SIG-M5 (cell line): ENCODE measurements around the gene ATP6V1D.
"Not testable (repeated sequence)": the region's sequence is repeated elsewhere in the genome, so short reads cannot be mapped to it uniquely, and the experiment has no call there.

ENCODE experiments used
- DNase-seq: peaks from one replicate; lab custom pipeline; 2025; lab: John Stamatoyannopoulos, UW

Gene ATP6V1D

DNA sequence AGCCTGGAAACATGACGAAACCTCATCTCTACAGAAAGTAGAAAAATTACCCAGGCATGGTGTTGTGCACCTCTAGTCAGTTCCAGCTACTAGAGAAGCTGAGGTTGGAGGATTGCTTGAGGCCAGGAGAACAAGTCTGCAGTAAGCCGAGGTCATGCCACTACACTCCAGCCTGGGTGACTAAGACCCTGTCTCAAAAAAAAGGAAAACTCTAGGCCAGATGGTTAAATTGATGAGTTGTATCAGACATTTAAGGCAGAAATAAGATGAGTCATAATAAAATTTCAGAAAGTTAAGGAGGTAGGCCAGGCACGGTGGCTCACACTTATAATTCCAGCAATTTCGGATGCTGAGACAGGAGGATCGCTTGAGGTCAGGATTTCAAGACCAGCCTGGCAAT is 11.2 kb upstream of the ATP6V1D start:
- DNase-seq, result no peak

DNA sequence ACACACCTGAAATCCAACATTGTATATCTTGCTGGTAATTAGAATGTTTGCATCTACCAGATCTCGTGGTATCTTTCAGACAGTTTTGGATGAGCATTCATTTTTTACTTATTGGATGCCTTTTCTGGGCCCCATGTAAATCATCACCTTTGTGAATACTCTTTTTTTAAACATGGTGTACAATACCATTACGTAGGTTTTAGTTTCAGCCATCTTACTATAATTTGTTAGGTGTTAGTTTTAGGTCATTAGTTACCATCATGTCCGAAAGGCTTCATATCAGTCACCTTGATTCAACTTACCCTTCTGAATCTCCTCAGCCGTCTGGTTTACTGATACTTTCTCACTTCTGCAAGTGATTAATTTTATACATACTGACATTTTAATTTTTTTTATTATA is 5.9 kb upstream of the ATP6V1D start:
- DNase-seq, result no peak

DNA sequence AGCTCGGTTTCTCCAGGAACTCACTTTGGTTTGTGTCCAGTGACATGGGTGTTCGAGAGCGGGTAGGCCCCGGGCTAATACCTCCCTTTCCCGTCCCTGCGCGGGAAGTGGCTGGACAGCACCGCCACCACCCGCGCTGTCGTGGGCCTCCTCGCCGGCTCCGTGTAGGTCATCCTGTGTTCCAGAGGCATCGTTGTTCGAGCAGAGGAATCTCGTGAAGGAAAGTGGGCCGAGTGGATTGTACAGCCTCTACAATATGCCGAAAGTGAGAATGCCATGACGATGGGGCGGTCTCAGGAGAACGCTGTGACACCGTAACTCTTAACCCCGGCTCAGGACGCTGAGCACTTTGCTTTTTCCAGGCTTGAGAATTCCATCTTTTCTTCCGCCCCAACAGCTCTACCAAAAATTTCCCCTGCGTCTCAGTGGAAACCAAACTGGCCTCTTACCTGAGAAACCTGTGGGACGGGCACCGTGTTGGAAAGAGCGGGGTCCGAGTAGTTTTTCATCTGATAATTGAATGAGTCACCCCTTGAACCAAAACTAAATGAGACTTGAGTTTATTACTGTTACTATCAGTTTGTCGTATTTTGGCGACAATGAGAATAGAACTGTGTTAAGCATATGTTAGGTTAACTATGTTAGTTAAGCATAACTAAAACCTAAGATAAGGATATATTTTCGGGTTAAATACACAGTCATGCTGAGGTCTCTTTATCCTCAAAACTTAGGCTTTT is 1.0 kb upstream of the ATP6V1D start:
- DNase-seq, result no peak

DNA sequence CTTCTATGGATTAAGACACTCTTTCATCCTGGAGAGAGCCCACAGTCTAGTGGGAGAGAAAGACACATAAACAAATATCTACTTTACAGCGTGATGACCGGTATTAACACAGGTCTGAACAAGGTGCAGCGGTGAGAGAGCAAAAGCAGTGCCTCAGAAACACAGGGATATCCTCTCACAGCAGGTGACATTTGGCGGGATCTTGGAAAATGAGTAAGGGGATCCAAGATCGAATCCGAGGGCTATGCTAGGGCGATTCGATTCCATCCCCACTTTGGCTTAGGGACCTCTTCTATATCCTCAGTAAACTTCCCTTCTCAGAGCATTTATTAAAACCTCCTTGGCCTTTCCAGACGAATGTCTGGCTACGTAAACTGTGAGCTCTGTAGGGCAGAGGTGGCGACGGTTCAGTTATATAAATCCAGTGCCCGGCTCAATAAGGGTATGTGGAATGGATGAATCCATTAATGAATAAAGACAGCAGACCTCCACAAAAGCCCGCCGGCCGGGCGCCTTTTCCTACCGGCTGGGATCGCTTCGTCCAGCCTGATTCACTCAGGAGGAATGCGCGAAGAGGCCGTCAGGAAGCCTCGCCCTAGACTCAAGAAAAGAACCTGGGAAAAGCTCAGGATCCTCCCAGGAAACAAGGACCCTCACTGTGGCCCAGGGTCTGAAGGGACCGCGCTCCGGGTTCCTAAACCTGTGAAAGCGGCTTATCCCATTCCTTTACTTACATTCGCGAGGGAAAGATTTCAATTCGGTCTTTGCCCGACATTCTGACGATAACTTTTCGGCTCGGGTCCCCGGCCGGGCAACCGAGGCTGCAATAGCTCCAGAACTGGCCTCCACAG is 455 bp downstream of the ATP6V1D start:
- no peak for DNase-seq

DNA sequence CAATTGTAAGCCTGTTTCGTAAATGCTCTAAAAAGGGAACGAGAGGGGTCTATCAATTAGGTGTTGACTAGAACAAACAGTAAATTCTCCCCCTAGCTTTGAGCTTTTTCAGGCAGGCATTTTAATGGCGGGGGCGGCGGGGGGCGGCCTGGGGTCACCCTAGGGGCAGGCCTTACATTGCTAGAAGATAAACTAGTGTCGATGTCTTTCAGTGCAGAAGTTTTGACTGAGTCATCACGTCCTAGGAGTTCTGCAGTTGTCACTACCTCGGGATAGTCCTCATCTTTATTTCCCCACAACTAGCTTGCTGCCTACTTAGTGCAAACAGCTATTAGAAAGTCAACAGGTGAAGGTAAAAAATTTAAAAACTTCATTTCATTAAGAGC is 1.6 kb downstream of the ATP6V1D start:
- no peak for DNase-seq

DNA sequence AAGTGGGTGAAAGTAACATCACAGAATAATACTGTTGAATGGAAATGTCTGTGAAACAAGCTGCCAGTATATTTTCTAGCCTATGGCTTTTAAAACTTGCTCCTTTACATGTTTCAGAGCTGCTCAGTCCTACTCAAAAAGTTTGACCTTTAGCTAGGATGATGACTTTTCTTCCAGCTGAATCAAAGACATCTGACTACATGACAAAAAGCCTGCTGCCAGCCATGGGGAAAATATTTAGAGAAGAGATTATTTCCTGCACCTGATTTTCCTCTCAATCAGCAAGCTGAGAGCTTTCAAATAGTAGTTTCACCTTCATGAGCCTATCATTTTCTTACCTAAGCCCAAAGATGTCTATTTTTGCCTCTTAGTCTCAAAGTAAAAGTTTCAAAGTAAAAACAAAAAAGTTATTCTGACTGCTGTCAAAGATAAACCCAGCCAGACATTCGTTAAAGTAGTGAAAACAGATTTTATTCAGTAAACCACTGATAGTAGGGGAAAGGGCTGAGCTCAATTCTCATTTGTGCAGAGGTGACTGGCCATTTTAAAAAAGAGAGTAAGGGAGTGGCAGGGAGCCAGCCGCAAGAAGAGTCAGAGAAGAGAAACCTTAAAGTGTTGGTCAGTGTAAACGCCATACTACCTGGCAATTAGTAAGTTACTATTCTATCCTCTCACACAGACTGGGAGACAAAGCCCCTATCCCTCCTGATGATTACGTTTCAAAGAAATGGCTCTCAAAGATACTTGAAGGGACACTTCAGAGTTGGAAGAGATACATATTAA is 2.2 kb downstream of the ATP6V1D start:
- no peak for DNase-seq

DNA sequence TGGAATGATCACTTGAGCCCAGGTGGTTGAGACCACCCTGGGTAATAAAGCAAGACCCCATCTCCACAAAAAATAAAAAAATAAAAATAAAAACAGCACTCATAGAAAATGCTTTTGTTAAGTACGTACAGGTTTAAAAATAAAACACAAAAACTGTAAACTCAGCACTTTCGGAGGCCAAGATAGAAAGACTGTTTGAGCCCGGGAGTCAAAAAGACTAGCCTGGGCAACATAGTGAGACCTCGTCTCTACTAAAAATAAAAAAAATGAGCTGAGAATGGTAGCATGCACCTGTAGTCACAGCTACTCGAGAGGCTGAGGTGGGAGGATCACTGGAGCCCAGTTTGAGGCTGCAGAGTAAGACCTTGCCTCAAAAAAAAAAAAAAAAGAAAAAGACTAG is 7.5 kb downstream of the ATP6V1D start:
- no peak for DNase-seq

DNA sequence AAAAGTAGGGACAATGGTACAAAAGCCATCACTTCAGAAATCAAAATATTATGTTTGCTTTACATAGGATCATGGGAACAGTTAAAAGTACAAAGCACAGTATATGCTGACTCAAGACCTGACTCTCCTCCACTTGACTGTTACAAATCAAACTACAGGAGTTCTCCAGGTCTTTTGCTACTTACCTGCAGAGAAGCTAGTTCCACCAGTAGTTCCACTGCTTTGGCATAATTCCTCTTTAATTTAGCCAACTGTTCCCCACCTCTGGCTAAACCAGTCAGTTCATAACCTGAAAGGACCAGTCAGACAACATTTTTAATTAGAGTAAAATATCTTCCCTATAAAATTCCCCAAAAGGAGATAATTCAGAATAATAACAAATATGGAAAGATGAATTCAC is 14.0 kb downstream of the ATP6V1D start:
- DNase-seq, result no peak

DNA sequence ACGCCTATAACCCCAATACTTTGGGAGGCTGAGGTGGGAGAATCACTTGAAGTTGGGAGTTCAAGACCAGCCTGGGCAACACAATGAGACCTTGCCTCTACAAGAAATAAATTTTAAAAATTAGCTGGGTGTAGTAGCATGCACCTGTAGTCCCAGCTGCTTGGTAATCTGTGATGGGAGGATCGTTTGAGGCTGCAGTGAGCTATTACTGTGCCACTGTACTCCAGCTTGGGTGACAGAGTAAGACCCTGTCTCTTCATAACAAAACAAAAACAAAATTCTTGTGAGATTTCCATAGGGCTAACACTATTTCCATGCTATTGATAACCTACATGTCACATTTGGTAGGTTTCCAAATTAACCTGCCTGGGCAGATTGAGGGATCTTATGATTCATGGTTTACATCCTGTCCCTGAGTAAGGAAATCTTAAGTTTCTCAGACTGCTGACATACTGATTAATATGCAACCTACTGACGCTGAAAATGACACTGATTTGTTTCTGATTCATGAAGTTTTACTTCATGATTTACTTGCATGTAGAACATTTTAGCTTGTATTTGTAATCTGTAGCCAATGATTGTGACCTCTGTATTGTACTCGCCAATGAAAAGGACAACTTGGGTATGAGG is 15.9 kb downstream of the ATP6V1D start:
- DNase-seq, result no peak

DNA sequence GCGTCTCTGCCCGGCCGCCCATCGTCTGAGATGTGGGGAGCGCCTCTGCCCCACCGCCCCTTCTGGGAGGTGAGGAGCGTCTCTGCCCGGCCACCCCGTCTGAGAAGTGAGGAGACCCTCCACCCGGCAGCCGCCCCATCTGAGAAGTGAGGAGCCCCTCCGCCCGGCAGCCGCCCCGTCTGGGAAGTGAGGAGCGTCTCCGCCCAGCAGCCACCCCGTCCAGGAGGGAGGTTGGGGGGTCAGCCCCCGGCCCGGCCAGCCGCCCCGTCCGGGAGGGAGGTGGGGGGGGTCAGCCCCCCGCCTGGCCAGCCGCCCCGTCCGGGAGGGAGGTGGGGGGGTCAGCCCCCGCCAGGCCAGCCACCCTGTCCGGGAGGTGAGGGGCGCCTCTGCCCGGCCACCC is 18.4 kb downstream of the ATP6V1D start:
- not testable (repeated sequence) for DNase-seq

DNA sequence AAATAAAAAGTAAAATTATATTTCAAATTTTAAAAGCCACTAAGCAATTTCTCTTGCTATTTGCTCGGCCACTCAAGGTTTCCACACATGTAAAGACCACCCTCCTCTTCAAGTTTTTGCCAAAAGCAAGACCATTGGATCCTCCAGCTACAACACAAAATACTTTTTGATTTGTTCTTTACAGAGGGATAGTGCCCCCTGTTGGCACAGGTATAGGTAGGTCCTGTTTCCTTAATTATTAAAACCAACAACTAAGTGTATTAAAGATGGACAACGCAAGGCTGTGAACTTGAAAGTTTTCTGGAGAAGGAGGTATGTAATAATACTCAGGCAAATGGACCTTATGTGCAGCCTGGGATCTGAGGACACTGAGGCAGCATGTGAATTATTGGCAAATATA is 23.8 kb downstream of the ATP6V1D start:
- DNase-seq, result no peak

DNA sequence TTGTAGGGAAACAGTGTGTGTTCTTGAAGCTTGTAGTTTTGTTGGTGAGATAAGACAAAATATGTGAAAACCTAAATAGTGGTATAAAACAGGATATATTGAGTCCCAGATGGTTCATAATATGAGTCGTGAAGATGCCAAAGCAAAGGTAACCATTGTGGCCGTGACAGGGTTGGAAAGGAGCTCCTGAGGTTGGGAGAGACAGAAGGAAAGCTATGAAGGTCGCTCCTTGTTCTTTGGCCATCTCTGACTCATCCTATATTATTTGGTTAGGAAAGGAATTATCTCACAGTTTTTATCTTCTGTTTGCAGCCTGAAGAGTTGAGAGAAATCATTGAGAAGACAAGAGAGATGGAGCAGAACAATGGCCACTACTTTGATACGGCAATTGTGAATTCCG is 27.1 kb downstream of the ATP6V1D start:
- no peak for DNase-seq

DNA sequence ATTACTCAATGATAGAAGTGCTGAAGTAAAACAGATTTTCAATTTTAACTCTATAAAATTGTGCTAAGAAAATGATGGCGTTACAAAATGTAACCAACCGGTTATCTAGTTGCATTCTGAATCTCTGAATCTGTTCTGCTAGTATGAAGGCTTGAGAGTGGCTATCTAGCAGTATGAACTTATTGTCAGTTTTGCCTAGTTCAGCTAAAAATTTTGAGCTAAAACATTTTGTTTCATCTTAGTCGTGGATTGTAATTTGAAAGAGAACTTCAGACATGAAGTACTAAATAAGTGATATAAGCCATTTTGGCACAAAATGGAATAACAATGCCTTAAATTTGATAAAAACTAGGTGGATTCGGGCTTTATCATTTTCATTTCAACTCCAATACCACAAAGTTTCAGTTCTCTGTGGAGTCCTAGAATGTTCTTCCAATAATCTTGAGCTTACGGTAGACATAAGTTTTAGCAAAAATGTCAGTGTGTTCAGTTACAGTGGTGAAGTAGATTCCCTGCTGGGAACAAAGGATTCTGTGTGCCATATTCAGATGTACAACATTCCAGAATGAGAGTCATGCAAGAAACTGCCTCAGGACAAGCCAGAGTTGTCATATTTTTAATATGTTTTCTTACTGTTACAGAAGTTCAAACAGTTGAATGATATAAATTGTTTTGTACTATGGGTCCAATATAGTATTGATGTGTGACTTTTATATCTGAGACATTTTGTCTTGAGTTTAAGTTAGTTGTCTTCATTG is 28.1 kb downstream of the ATP6V1D start:
- no peak for DNase-seq

DNA sequence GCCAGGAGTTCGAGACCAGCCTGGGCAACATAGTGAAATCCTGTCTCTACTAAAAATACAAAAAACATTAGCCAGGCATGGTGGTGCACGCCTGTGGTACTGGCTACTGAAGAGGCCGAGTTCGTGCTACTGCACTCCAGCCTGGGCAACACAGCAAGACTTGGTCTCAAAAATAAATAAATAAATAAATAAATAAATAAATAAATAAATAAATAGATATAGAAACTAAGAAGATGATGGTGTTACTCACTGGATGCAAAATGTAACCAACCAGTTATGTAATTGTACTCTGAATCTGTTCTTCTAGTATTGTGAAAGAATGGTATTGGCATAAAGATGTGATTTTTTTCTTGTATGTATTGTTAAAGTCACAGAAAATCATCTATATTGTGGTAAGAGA is 29.9 kb downstream of the ATP6V1D start:
- not testable (repeated sequence) for DNase-seq

DNA sequence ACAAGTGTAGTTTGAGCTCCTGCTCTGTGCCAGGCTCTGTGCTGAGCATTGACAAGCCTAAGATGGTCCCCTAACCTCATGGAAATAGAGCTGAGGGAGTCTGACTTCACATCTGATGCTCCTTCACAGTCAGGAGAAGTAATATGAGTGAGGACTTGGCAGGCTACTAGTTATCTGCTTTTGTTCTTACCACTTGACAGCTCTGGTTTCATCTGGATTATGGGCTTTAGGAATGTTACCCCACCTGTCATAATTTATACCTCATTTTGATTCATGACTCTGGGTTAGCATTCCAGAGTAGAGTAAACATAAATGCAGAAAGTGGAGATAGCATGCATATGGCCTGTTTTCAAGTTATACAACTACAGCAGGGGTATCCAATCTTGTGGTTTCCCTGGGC is 40.5 kb downstream of the ATP6V1D start:
- DNase-seq, result no peak

DNA sequence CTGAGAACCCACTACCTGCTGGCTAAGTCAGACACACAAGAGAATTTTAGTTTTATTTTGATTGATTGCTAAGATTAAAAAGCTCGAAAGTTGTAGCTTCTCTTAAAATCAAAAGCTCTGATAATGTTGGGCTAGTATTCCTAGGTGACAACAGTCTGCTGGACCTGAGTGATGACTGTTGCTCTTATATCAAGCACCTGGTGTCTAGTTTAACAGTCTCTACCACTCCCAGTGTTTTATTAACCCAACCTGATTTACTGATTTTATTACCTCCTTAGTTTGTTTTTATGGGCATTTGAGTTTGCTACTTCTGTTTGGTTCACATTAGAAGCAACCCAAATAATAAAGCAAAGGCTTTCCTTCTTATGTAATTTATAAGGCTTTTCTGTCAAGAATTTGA is 41.8 kb downstream of the ATP6V1D start:
- no peak for DNase-seq

DNA sequence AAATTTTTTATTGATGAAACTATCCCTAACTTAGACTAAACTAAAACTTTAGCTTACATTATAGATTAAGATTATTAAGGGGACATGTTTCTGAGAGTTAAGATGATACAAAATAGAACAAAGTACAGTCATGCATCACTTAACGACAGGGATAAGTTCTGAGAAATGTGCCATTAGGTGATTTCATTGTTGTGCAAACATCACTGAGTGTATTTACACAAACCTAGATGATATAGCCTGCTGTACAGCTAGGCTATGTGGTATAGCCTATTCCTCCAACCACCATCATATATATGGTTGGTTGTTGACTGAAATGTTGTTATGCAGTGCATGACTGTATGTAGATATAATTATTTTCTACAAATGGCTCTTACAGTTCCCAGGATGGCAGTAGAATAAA is 46.5 kb downstream of the ATP6V1D start:
- DNase-seq, result no peak

DNA sequence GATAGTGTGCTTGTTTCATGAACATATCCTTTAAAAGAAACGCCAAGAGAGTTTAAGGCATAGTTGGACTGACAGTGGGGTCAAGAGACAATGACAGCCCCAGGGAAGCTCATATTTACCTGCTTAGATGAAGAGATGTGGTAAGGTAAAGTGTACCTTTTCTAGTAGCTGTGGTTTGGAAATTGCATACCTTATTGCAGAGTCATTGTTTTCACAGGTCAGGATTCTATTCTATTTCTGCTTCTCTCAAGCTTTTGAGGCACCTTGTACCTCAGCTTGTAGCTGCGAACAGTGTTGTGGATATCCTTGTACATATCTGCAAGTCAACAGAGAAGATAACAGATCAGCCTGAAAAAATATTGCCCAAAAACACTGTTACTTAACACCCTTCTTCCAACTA is 47.7 kb downstream of the ATP6V1D start:
- DNase-seq, result no peak
